ENCODE data around the gene NUB1.
A peak's percentile ranks its signal among the peaks of the same experiment; 100 is the strongest.

The NUB1 gene

GRCh38 chr7:151345576-151346469 is 4.2 kb downstream of the NUB1 start:
- no peak for DNase-seq

- no peak for DNase-seq
Observed at GRCh38 chr7:151346470-151346769, 4.8 kb downstream of the NUB1 start.

- no peak for DNase-seq
Observed at GRCh38 chr7:151347200-151347599, 5.6 kb downstream of the NUB1 start.

GRCh38 chr7:151348970-151349369 is 7.4 kb downstream of the NUB1 start:
- no peak for DNase-seq

- DNase-seq = no peak
Observed at GRCh38 chr7:151349507-151349853, 7.9 kb downstream of the NUB1 start.

GRCh38 chr7:151351027-151351426 is 9.4 kb downstream of the NUB1 start:
- no peak for DNase-seq

GRCh38 chr7:151351967-151352366 is 10.4 kb downstream of the NUB1 start:
- no peak for DNase-seq

DNA sequence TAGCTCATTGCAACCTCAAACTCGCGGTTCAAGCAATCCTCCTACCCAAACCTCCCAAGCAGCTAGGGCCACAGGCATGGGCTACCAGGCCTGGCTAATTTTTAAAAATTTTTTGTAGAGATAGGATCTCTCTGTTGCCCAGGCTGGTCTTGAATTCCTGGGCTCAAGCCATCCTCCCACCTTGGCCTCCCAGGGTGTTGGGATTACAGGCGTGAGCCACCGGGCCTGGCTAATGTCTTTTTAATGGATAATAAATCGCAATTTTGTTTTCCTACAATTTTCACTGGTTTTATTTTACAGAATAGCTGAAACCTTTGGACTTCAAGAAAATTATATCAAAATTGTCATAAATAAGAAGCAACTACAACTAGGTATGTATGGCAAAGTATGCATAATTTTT is 10.9 kb downstream of the NUB1 start:
- no peak for DNase-seq

DNA sequence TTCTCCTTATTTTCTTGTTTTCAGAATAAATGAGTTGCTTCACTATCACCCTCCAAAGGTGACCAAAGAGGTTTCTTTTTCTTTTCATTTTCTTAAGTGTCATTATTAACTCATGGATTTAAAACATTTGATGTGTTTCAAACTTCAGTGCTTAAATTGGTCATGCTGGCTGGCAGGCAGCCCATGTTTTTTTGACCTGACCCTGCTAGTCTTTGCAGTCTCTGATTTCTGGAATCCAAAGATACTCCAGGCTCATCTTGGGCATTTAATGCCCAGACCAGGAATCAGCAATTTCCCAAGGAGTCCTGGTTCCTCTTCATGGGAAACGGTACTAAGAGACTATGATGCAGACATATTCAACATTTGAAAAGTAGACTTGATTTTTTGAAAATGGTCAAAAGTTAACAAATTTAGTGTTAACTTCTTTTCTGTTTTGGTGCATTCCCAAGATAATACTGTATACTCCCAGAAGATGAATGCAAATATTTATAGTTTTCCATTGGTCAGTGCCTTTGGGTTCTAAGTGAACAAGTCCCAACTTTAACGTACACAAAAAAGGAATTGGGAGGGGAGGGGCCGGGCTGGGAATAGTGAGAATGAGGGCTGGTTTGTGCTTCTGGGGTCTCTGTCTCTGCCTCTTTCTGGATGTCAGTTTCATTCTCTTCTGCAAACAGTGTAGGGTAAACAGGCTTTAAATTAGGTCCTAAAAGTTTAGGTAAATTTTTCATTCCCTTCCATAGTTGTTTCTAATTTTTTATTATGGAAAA is 19.8 kb downstream of the NUB1 start:
- no peak for DNase-seq

DNA sequence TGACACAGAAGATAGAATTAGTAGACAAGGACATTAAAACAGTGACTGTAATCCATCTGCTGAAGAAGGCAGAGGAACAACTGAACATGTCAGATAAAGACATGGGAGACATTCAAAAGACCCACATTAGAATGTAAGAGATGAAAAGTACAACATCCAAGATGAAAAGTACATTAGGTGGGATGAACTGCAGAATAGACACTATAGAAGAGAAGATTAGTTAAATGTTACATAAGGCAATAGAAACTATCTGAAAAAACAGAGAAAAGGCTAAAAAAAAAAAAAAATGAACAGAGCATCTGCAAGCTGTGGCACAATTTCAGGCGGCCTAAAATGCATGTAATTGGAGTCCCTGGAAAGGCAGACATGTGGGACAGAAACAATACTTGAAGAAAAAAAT is 21.6 kb downstream of the NUB1 start:
- no peak for DNase-seq

- DNase-seq = no peak
Observed at GRCh38 chr7:151366166-151366879, 24.7 kb downstream of the NUB1 start.

GRCh38 chr7:151366880-151367222 is 25.2 kb downstream of the NUB1 start:
- DNase-seq = no peak

DNA sequence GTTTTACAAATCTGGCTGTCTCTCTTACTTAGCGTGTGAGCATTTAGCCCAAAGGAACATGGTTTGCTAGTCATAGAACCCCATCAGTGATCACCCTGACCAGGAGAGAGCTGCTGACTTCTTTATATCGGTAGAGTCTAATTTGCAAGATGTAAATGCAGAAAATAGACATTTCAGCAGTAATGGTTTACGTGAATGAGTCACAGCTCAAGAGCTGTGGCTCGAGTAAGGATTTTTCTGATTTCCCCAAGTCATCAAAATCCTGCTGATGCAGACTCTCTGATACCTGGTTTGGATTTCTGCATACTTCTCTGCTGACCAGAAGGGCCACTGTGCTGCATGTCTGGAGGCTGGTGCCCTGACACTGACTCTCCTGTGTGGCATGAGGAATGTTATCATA is 25.7 kb downstream of the NUB1 start:
- DNase-seq = no peak

DNA sequence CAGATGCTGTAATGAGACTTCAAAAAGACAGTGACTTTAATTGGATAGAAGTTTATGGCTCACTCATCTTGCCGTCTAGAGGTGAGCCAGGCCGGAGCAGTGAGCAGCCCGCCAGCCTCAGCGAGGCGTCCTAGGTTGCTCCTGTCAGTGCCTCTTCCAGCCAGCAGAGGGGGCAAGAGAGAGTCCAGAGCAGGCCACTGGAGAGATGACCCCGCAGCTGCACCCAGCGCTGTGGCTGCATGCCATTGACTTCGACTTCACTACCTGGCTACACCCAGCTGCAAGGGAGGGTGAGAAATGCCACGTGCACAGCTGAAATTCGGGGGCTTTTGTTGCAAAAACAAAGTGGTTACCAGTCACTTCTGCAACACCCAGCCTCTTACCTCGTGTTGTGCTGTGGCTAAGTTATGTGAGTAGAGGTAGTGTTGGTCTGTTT is 26.5 kb downstream of the NUB1 start:
- DNase-seq = peak; percentile 65

GRCh38 chr7:151371266-151371665 is 29.7 kb downstream of the NUB1 start:
- DNase-seq = no peak

DNA sequence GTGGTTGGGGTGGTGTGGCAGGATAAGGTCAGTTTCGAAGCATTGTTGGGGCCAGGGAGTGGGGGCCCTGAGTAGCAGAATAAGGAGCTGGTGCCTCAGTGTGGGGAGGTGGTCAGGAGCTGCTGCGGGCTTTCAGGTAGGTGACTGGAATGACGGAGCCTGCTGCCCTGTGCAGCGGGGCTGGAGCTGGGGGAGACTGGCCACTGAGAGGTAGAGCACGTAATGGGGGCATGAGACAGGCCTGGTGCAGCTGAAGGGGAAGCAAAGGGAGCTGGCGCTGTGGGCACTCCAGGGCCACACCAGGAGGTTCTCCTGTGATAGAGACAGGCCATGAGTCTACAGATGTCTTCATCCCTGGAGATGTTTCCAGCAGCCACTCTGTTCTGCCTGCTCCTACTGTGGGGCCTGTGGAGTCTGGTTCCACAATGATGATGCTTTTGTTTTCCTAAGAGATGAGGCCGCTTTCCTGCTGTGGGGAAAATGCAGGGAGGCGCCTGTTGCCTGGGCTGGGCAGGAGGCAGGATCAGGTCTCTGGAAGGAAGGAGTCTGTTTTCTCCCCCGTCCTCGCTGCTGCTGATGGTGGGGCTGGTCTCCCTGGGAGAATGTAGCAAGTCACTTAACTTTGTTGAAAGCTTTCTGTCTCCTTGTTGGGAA is 31.1 kb downstream of the NUB1 start:
- DNase-seq = no peak

GRCh38 chr7:151373599-151373998 is 32.0 kb downstream of the NUB1 start:
- no peak for DNase-seq

- no peak for DNase-seq
Observed at GRCh38 chr7:151374139-151374538, 32.5 kb downstream of the NUB1 start.

- DNase-seq = no peak
Observed at GRCh38 chr7:151374726-151375125, 33.1 kb downstream of the NUB1 start.

GRCh38 chr7:151375530-151376217 is 34.1 kb downstream of the NUB1 start:
- DNase-seq = no peak

DNA sequence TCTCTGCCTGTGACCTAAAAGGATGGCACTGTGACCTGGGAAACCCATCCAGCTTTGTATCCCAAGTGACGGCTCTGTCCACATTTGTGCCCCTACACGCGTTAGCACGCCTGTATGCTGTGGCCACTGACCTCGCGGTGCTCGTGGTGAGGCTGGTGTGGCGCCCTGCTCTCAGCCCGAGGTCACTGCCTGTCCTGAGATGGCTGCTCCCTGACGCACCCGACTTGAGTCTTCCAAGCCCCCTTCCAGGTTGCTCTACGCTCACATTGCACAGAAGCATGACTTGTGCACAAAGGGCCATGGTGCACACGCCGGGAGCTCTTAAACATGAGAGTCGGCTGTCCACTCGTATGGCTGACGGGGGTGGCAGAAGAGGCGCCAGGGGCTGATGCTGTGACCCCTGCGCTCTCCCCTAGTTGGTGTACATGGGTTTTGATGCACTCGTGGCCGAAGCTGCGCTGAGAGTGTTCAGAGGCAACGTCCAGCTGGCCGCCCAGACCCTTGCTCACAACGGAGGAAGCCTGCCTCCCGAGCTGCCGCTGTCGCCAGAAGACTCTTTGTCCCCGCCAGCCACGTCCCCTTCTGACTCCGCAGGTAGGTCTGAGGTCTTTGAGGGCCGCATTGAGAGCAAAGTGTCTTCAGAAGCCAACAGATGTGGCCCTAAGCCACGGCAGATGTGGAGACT is 34.7 kb downstream of the NUB1 start:
- no peak for DNase-seq

GRCh38 chr7:151377406-151377805 is 35.8 kb downstream of the NUB1 start:
- no peak for DNase-seq

Measured in NCI-H1436 (cell line).